GM12873 (cell line): Measurements from ENCODE around the gene CLSTN1.

ENCODE experiments used
- TF ChIP-seq, protein P1 (sequence below): IDR thresholded peaks from 2 replicates; pipeline ENCODE4 v1.5.1; 2012; ENCODE audit warnings: low read depth, mild to moderate bottlenecking, moderate library complexity, low read length, control low read depth; ENCODE audit not compliant: insufficient read depth; ENCODE audit errors: missing control alignments

The CLSTN1 gene

GRCh38 chr1:9684801-9685200, 139.0 kb downstream of the CLSTN1 start:
- TF ChIP-seq, protein P1, sequence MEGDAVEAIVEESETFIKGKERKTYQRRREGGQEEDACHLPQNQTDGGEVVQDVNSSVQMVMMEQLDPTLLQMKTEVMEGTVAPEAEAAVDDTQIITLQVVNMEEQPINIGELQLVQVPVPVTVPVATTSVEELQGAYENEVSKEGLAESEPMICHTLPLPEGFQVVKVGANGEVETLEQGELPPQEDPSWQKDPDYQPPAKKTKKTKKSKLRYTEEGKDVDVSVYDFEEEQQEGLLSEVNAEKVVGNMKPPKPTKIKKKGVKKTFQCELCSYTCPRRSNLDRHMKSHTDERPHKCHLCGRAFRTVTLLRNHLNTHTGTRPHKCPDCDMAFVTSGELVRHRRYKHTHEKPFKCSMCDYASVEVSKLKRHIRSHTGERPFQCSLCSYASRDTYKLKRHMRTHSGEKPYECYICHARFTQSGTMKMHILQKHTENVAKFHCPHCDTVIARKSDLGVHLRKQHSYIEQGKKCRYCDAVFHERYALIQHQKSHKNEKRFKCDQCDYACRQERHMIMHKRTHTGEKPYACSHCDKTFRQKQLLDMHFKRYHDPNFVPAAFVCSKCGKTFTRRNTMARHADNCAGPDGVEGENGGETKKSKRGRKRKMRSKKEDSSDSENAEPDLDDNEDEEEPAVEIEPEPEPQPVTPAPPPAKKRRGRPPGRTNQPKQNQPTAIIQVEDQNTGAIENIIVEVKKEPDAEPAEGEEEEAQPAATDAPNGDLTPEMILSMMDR = no peak

GRCh38 chr1:9680828-9681227, 142.9 kb downstream of the CLSTN1 start:
- TF ChIP-seq, protein P1 = no peak

DNA sequence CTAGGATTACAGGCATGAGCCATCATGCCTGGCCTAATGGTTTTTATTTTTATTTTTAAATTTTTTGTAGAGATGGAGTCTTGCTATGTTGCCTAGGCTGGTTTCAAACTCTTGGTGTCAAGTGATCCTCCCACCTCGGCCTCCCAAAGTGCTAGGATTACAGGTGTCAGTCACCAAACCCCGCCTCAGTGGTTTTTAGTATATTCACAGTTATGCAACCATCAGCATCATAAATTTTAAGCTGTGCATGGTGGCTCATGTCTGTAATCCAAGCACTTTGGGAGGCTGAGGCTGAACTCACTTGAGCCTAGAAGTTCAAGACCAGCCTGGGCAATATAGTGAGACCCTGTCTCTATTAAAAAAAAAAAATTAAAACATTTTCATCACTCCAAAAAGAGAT, 143.7 kb downstream of the CLSTN1 start:
- TF ChIP-seq, protein P1 = no peak
